HG03045 (cell line): ENCODE data around the gene YWHAG.
"Not testable (repeated sequence)": the region's sequence is repeated elsewhere in the genome, so short reads cannot be mapped to it uniquely, and the experiment has no call there.

Experiments
- ATAC-seq: cut with Tn5 transposase; IDR thresholded peaks from one replicate; pipeline ENCODE4 v1.9.1; 2021; ENCODE audit warnings: mild to moderate bottlenecking, moderate library complexity; ENCODE audit not compliant: unreplicated experiment

Gene YWHAG

GRCh38 chr7:76351372-76351771 lies 7.4 kb downstream of the YWHAG start:
- ATAC-seq, result no peak

DNA sequence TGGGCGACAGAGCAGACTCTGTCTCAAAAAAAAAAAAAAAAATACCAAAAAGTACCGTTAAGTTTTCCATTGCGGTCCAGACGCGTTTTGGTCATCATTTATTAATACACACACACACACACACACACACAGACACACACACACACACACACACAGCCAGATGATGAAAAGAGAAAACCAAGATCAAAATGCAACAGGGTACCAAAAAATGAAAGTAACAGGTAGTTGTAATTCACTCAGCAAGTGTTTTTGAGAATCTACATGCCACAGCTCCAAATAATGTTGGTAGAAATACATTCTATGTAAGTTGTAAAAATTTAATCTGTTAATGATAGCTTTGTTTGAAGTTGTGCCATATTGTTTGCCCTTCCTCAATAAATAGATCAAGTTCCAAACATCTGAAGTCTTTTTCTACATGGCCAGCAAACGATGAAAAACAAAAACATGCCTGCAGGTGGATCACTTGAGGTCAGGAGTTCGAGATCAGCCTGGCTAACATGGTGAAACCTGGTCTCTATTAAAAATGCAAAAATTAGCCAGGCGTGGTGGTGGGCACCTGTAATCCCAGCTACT lies 9.4 kb downstream of the YWHAG start:
- no peak for ATAC-seq

DNA sequence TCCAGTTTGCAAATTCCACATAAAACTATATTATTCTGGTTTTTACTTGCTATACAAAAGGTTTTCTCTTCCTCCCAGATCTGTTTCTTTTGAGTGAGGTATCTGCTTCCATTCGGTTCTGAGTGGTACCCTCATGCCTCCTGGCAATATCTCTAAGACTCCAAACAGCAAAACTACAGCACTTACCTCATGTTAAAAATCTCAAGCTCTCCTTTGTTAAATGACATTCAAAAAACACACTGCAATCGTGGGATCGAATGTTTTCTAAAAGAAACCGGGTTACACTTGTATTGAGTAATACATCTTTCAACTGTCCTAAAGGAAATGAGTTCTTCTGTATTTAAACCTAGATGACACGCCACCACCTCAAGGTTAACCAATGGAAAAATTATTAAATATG lies 11.1 kb downstream of the YWHAG start:
- no peak for ATAC-seq

DNA sequence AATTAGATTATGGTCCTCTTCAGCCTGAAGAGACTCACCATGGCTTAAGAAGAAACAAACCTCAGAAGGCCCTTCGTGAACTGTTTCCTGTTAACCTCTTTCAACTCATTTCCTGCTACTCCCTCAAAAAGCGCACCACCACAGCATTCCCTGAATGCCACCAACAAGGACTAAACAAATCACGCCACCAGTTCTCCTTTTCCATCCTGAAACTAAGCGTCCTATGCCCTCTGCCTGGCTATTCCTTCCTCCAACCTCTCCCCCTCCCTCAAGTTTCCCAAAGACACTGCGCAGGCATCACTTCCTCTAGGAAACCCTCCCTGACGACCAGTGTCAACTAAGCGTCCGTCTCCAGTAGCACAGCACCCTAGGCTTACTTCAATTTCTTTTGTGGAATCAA lies 12.0 kb downstream of the YWHAG start:
- ATAC-seq, result no peak

- no peak for ATAC-seq
Observed at GRCh38 chr7:76346097-76346496, 12.7 kb downstream of the YWHAG start.

- no peak for ATAC-seq
Observed at GRCh38 chr7:76343931-76344321, 14.9 kb downstream of the YWHAG start.

GRCh38 chr7:76343294-76343930 lies 15.4 kb downstream of the YWHAG start:
- ATAC-seq, result no peak

DNA sequence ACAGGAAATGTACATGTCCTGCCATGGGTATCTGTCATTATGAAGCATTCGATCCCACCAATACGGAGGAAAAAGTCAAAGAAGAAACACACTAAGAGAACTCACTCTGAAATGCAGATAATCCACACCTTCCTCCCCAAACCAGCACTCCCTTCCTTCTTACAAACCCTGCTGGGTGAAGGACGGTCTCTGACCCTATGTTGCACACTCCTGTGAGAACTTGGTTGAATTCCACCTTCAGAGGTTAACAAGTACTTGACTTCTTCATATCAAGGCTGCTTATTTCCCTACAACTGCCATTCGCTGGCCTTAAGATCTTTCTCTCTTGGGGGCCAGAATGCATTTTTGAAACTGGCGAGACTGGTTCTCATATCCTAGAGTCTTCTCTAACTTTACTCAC lies 16.6 kb downstream of the YWHAG start:
- ATAC-seq, result no peak

DNA sequence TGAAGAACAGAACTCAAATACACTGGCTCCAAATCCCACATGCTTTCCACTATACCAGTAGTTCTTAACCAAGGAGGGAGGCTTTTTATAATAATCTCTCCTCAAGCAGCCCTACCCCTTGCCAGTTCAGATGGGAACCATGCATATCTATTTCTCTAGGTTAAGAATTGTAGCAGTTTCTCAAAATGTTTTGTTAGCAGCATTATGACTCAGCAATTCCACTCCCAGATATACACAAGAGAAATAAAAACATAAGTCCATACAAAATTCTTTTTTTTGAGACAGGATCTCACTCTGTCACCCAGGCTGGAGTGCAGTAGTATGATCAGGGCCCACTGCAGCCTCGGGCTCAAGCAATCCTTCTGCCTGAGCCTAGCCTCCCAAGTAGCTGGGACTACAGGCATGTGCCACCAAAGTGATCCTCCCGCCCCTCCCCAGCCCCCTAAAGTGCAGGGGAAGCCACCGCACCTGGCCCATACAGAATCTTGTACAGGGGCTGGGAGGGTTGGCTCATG lies 18.1 kb downstream of the YWHAG start:
- ATAC-seq, result no peak

GRCh38 chr7:76338298-76339084 lies 20.3 kb downstream of the YWHAG start:
- no peak for ATAC-seq

GRCh38 chr7:76337147-76337546 lies 21.6 kb downstream of the YWHAG start:
- no peak for ATAC-seq

- ATAC-seq, result no peak
Observed at GRCh38 chr7:76336094-76336493, 22.7 kb downstream of the YWHAG start.

DNA sequence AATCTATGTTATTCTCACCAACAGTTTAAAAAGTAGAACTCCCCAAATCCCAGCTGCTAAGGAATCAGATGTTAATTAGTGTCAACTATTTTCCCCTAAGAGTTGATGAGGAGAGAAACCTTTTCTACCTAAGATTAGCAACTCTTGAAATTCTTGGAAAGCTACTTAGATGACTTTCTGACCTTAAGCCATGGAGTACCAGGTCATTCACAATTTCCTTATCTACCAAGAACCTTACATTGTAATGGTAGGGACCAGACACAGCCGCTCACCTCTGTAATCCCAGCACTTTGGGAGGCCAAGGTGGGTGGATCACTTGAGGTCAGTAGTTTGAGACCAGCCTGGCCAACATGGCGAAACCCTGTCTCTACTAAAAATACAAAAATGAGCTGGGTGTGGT lies 23.4 kb downstream of the YWHAG start:
- not testable (repeated sequence) for ATAC-seq

DNA sequence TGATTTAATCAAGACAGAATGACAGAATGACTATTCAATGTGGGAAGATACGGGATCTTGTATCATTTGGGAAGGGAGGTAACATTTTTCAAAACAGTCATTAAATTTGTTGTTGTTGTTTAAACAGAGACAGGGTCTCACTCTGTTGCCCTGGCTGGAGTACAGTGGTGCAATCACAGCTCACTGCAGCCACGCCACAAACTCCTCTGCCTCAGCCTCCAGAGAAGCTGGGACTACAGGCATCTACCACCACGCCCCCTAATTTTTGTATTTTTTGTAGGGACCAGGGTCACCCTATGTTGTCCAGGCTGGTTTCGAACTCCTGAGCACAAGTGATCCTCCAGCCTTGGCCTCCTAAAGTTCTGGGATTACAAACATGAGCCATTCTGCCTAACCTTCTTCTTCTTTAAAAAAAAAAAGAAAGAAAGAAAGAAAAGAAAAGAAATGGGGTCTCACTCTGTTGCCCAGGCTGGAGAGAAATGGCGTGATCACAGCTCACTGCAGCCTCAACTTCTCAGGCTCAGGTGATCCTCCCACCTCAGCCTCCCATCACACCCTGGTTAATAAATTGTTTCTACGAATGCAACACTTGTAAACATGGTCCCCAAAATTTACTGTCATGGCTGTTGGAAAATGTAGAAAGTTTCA lies 24.3 kb downstream of the YWHAG start:
- no peak for ATAC-seq

DNA sequence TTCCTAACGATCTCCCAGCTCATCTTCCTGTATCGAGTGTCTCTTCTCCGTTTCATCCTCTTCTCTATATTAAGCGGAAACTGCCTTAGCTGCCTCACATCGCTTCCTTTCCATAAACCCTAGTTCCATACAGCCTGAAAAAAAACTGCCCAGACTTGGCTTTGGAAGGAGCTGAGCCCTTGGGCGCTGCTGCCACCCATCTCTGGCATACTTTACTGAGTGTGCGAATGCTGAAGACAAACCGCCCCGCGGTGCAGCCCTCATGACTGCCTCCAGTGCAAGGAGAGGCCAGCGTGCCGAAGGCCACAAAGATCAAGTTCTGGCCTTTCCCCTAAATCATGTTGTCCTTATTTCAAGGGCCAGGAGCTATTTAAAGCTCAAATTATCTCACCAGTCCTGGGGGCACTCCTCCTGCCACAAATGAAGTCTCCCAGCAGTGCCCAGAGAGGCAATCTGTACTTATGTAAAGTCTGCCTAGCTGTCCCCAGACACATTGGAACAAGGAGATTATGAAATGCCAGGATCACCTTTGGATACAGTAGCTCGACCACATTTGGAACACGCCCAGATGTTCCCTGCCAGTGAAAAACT lies 25.2 kb downstream of the YWHAG start:
- ATAC-seq, result no peak

GRCh38 chr7:76332078-76332477 lies 26.7 kb downstream of the YWHAG start:
- no peak for ATAC-seq

- no peak for ATAC-seq
Observed at GRCh38 chr7:76330673-76331072, 28.1 kb downstream of the YWHAG start.

DNA sequence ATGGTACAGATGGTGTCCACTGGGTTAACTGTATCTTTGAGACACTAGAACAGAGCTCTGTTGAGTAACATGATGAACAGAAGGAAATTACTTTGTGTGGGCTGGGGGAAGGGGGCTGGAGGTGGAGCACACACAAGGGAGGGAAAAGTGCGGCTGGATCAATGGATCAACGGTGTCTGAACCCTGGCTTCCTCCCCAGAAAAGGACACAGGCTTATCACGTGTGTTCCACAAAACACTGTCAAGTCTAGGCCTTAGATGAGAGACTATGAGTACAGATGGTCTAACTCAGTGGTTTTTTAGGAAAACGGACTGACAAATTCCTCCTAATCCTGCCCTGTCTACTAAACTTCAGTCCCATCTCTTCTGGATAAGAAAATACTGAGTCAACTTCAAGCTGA lies 28.5 kb downstream of the YWHAG start:
- no peak for ATAC-seq

DNA sequence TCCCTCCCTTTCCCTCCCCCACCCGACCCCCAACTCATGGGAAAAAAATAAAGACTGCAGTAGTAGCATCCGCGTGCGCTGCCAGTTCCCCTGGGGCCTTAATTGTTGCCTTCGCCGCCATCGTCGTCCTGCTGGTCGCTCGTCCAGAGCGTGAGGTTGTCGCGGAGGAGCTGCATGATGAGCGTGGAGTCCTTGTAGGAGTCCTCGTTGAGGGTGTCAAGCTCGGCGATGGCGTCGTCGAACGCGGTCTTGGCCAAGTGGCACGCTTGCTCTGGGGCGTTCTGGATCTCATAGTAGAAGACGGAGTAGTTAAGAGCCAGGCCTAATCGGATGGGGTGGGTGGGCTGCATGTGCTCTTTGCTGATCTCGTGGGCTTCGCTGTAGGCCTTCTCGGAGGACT lies 29.3 kb downstream of the YWHAG start:
- no peak for ATAC-seq

GRCh38 chr7:76328389-76328788 lies 30.4 kb downstream of the YWHAG start:
- ATAC-seq, result no peak

GRCh38 chr7:76327610-76328009 lies 31.2 kb downstream of the YWHAG start:
- ATAC-seq, result no peak
